ENCODE measurements around the gene EBPL. TPM values are rescaled to one million over a fixed set of nuclear protein-coding genes. Genes with fewer than 3 reads are reported as not detected.

Gene EBPL
- total RNA-seq, 2 experiments from 2014 or later, result 40.7 to 55.8 TPM

DNA sequence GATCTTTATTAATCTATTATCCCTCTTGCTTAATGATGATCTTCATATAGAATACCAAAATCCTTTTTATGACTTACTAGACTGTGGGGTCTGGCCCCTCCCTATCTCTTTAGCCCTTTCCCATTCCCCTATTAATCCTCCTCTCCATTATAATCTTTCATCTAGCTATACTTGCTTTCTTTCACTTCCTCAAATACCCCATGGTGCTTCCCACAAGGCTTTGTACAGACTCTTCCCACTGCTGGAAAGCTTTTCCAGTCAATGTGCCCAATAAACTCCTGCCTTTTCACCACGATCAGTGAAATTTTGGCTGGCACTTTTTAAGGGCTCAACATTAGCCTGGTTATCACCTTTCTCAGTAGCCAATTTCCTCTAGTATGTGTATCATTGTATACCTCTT lies 3.2 kb upstream of the EBPL start:
- CTCF ChIA-PET, result no interaction called here
- peaks cover 16% of the 10 kb centered on the region for H3K4me1 Mint-ChIP-seq
- no peaks in the 10 kb centered on the region for H3K9me3 Mint-ChIP-seq (ENCODE audit: low read depth)
- POLR2A ChIA-PET, result no interaction called here
- no peak for ATAC-seq
- DNase-seq, result no peak
- no peak overlapping the region for H3K27ac Mint-ChIP-seq
- no peaks in the 10 kb centered on the region for H3K27me3 Mint-ChIP-seq
- intact Hi-C loops (cut with DNase I, micrococcal nuclease), result loop anchor here (5.0 kb wide), 2 partner anchors 252 to 1758 kb away; partner anchors contain the start of genes CAB39L (in 1 of the 2), INTS6 (in 1 of the 2) and SETDB2 (in 1 of the 2)
- peaks cover 5% of the 10 kb centered on the region for H3K36me3 Mint-ChIP-seq (ENCODE audit: low read depth)
- no peak overlapping the region for H3K4me3 Mint-ChIP-seq

DNA sequence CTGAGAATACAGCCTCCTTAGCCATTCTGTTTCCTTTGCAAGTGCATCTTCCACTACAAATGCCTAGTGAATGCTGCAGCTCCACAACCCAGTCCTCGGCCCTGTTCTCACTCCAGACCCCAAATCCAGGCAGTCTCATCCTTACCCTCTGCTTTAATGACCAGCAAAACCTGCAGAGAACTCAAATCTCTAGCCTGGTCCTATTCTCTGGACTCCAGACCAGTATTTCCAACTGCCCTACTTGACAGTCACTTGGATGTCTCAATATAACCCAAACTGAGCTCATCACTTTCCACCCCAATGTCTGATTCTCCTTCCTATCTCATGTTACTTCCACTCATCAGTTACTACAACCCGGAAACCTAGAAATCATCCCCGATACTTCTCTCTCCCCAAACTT lies 2.6 kb upstream of the EBPL start:
- Mint-ChIP-seq H3K27me3 (no peaks in the 10 kb centered on the region), H3K9me3 (ENCODE audit: low read depth) (no peaks in the 10 kb centered on the region), H3K36me3 (ENCODE audit: low read depth) (peaks cover 6% of the 10 kb centered on the region), H3K4me1 (peaks cover 19% of the 10 kb centered on the region), H3K4me3 (no peak overlapping the region), H3K27ac (no peak overlapping the region)
- ChIA-PET POLR2A (no interaction called here), CTCF (no interaction called here)
- ATAC-seq, result no peak
- intact Hi-C loops (cut with DNase I, micrococcal nuclease), result loop anchor here (5.0 kb wide), 2 partner anchors 252 to 1758 kb away; partner anchors contain the start of genes CAB39L (in 1 of the 2), INTS6 (in 1 of the 2) and SETDB2 (in 1 of the 2)
- no peak for DNase-seq

DNA sequence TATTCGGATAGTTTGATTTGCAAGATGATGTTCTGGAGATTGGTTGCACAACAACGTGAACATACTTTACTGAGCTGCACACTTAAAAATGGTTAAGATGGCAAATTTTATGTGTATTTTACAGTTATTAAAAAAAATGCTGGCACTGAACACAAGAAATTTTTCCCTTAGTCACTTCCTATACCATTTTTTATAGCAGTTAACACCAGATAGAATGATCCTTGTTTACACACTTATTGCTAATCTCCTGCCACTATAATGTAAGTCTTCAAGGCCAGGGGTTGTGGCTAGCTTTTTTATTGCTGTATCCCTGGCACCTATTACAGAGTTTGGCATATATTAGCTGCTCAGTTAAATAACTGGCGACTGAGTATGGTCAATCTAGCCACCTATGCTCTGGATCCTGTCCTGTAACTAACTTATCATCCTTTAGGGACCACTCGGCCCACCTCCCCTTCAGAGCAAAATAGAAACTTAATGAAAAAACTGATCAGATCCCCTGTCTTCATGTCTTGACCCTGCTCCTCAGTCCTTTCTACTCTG lies 2.0 kb upstream of the EBPL start:
- CTCF ChIA-PET, result interaction anchor here (0.5 kb wide), 1 partner anchor 1245 kb away, joined by 3 read pairs; no protein-coding TSS in a partner anchor
- POLR2A ChIA-PET, result no interaction called here

DNA sequence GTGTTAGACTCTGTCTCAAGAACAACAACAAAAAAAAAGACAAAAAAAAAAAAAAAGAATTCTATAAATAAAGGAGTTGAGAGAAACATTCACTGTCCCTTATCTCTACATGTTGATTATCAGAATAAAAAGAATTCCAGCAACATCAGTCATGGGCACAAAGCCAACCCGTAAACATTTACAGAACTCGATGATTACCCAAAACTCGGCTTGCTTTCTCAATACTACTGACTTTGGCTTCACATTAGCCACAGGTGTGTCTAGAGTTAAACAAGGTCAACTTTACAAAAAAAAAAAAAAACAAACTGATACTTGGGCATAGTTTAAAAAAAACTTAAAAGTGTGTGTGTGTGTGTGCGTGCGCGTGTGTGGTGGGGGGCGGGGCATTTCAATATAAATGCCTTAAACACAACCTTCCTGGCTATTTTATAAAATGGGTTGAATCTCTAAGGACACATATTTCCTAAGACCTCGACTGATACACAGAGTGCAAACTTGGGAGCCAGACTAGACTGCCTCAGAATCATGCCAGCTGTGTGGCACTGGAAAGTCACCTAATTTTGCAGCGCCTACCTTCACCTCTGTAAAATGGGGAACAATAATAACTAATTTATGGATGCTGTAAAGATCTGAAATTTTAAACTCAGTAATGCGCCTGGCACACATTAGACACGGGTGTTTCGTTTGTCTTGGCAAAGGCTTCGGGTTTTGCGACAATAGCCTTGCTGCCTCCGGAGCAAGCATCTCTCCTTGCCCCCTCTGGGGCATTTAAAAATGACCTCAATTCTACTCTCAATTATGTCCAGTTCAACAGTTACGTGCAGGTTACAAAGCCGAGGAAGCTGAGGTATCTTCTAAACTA lies 922 bp downstream of the EBPL start:
- Mint-ChIP-seq H3K9me3 (ENCODE audit: low read depth) (no peaks in the 10 kb centered on the region), H3K4me1 (peaks cover 30% of the 10 kb centered on the region), H3K4me3 (peak overlapping the region; percentile 87), H3K27me3 (no peaks in the 10 kb centered on the region), H3K36me3 (ENCODE audit: low read depth) (peaks cover 25% of the 10 kb centered on the region), H3K27ac (peak overlapping the region; percentile 84)
- DNase-seq (no peak), ATAC-seq (peak; percentile 10)
- POLR2A ChIA-PET, result interaction anchor here (1.1 to 1.8 kb wide), 2 partner anchors 99 to 102 kb away, joined by 4 to 13 read pairs; partner anchors contain the start of gene KPNA3
- intact Hi-C loops (cut with DNase I, micrococcal nuclease), result loop anchor here (2.0 to 5.0 kb wide), 6 partner anchors 102 to 1762 kb away; partner anchors contain the start of genes CAB39L (in 2 of the 2), SETDB2 (in 2 of the 2), INTS6 (in 1 of the 2) and KPNA3 (in 1 of the 2)
- CTCF ChIA-PET, result interaction anchor here (1.7 kb wide), 1 partner anchor 103 kb away, joined by 8 read pairs; the partner anchor contains the start of gene KPNA3

More for the DNA sequence above, 2.0 kb upstream of the EBPL start:
- Mint-ChIP-seq H3K27me3 (no peaks in the 10 kb centered on the region), H3K36me3 (ENCODE audit: low read depth) (peaks cover 9% of the 10 kb centered on the region), H3K4me1 (peaks cover 21% of the 10 kb centered on the region), H3K27ac (no peak overlapping the region), H3K9me3 (ENCODE audit: low read depth) (no peaks in the 10 kb centered on the region), H3K4me3 (no peak overlapping the region)
- ATAC-seq (no peak), DNase-seq (no peak)
- intact Hi-C loops (cut with DNase I, micrococcal nuclease), result loop anchor here (5.0 kb wide), 2 partner anchors 251 to 1759 kb away; partner anchors contain the start of genes CAB39L (in 1 of the 2), INTS6 (in 1 of the 2) and SETDB2 (in 1 of the 2)

DNA sequence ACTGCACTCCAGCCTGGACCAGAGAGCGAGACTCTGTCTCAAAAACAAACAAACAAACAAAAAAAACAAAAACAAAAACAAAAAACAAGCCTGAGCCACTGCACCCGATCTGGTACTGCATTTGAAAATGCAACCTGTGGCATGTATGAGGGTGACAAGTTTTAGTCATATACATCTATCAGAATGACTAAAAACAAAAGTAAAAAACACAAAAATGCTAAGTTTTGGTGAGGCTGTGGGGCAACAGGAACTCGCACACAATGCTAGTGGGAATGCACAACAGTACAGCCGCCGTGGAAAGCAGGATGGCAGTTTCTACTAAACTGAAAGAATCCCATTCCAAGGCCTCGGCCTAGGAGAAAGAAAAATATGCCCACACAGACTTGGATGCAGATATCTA lies 7.8 kb downstream of the EBPL start:
- Mint-ChIP-seq H3K4me3 (no peak overlapping the region), H3K36me3 (ENCODE audit: low read depth) (peaks cover 27% of the 10 kb centered on the region), H3K27ac (no peak overlapping the region), H3K27me3 (no peaks in the 10 kb centered on the region), H3K9me3 (ENCODE audit: low read depth) (no peaks in the 10 kb centered on the region), H3K4me1 (peaks cover 24% of the 10 kb centered on the region)
- CTCF ChIA-PET, result interaction anchor here (0.6 kb wide), 1 partner anchor 210 kb away, joined by 3 read pairs; no protein-coding TSS in a partner anchor
- peak; percentile 96 for ATAC-seq
- DNase-seq, result peak; percentile 46
- intact Hi-C loops (cut with DNase I, micrococcal nuclease), result loop anchor here (1.0 to 10.0 kb wide), 3 partner anchors 8 to 1231 kb away; partner anchors contain the start of genes EBPL (in 2 of the 2) and KPNA3 (in 1 of the 2)
- POLR2A ChIA-PET, result no interaction called here

DNA sequence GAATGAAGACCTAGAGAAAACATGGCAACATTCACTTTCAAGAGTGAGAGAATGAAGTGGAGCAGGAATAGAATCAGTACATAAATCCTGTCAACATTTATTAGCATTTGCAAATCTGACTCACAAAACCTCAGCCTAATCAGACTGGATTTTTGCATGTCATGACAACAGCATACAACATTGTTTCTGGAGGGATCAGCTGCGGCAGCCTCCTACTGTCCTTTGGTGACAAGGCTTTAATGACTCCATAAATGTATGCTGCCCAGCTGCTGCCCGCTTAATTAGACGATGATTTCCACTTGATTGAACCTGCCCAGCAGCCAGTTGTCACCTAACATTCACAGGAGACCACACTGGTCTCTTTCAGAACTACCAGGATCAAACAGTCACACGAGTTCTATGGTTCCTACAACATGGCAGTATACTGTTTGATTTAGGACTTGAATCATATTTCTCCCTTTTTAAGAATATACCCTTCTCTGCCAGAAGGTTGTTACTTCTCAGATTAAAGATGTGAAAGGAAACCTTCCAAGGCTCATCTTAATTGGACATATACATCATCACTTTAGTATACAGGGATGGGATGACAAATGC lies 9.3 kb downstream of the EBPL start:
- peaks cover 17% of the 10 kb centered on the region for H3K4me1 Mint-ChIP-seq
- POLR2A ChIA-PET, result no interaction called here

DNA sequence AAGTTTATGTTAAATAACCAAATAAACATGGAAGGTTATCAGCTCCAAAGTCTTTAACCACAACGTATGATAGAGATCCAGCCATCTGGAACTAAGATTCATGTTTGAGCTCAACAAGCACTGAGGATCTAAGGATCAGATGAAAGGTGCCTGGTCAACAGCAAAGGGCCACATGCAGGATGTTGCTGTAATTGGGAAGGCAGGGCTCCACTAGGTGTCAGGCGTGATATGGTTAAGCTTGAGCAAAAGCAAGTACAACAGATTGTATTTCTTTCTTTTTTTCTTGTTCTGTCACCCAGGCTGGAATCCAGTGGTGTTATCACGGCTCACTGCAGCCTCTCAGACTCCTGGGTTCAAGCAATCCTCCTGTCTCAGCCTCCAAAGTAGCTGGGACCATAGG lies 12.0 kb downstream of the EBPL start:
- CTCF ChIA-PET, result interaction anchor here (0.7 to 0.9 kb wide), 2 partner anchors 9 to 510 kb away, joined by 3 read pairs; no protein-coding TSS in a partner anchor
- H3K27ac Mint-ChIP-seq, result no peak overlapping the region
- no peak overlapping the region for H3K4me3 Mint-ChIP-seq
- DNase-seq (peak; percentile 43), ATAC-seq (no peak)
- H3K36me3 Mint-ChIP-seq (ENCODE audit: low read depth), result peaks cover 27% of the 10 kb centered on the region
- intact Hi-C loops (cut with DNase I, micrococcal nuclease), result no loop called here
- H3K4me1 Mint-ChIP-seq, result peaks cover 16% of the 10 kb centered on the region
- POLR2A ChIA-PET, result no interaction called here
- H3K27me3 Mint-ChIP-seq, result no peaks in the 10 kb centered on the region
- H3K9me3 Mint-ChIP-seq (ENCODE audit: low read depth), result no peaks in the 10 kb centered on the region

More for the DNA sequence above, 9.3 kb downstream of the EBPL start:
- no peak for ATAC-seq
- CTCF ChIA-PET, result interaction anchor here (1.0 kb wide), 1 partner anchor 37 kb away, joined by 3 read pairs; no protein-coding TSS in a partner anchor
- Mint-ChIP-seq H3K4me3 (no peak overlapping the region), H3K27ac (no peak overlapping the region), H3K36me3 (ENCODE audit: low read depth) (peaks cover 25% of the 10 kb centered on the region), H3K27me3 (no peaks in the 10 kb centered on the region), H3K9me3 (ENCODE audit: low read depth) (no peaks in the 10 kb centered on the region)
- intact Hi-C loops (cut with DNase I, micrococcal nuclease), result loop anchor here in 1 of 2 experiments (2.0 to 10.0 kb wide), 2 partner anchors 111 to 1233 kb away; partner anchors contain the start of gene KPNA3
- no peak for DNase-seq

DNA sequence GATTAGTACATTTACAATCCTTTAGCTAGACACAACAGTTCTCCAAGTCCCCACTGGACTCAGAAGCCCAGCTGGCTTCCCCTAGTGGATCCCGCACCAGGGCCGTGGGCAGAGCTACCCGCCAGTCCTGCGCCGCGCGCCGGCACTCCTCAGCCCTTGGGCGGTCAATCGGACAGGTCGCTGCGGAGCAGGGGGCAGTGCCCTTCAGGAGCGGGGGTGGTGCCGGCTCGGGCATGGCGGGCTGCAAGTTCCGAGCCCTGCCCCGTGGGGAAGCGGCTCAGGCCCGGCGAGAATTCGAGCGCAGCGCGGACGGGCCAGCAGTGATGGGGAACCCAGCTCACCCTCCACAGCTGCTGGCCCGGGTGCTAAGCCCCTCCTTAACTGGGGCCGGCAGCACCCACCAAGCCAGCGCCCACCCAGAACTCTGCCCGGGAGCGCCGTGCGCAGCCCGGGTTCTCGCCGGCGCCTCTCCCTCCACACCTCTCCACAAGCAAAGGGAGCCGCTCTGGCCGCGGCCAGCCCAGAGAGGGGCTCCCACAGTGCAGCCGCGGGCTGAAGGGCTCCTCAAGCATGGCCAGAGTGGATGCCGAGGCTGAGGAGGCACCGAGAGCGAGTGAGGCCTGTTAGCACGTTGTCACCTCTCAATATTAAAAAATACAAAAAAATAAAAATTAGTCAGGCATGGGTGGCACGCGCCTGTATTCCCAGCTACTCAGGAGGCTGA lies 12.9 kb downstream of the EBPL start:
- ATAC-seq (no peak), DNase-seq (no peak)
- Mint-ChIP-seq H3K4me1 (peaks cover 8% of the 10 kb centered on the region), H3K9me3 (ENCODE audit: low read depth) (no peaks in the 10 kb centered on the region), H3K27ac (no peak overlapping the region), H3K4me3 (no peak overlapping the region), H3K36me3 (ENCODE audit: low read depth) (peaks cover 27% of the 10 kb centered on the region), H3K27me3 (no peaks in the 10 kb centered on the region)
- CTCF ChIA-PET, result interaction anchor here (0.5 to 0.9 kb wide), 2 partner anchors 8 to 13 kb away, joined by 3 read pairs; no protein-coding TSS in a partner anchor
- intact Hi-C loops (cut with DNase I, micrococcal nuclease), result no loop called here
- POLR2A ChIA-PET, result no interaction called here

DNA sequence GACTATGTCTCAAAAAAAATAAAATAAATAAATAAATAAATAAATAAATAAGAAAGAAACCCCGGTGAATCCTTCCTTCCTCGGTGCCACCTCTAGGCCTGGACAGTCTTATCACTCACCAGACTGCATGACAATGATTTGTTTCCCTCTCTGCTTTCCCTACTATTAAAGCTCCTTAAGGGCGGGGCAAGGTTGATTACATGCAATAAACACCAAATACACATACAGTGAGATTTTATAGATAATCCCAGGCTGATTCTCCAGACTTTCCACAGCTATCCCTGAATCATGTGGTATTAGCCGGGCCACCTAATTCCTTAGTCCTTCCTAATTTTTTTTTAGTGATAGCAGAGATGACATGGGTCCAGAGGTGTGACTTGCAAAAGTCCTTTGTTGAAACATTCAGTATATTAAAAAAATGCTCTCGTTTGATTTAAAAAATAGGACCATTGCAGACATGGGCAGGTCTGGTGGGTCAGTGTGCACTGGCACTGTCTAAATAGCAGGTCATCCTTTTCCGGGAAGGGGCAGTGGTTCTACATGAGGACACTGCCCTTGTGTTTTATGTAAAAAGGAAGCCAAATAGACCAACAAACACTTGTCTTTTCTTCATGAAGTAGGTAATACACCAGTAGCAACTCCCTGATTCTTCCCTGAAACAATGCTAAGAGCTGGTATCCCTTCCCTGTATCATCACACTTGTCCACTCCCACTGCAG lies 14.5 kb downstream of the EBPL start:
- H3K27ac Mint-ChIP-seq, result no peak overlapping the region
- H3K36me3 Mint-ChIP-seq (ENCODE audit: low read depth), result peaks cover 20% of the 10 kb centered on the region
- H3K4me1 Mint-ChIP-seq, result peaks cover 2% of the 10 kb centered on the region
- POLR2A ChIA-PET, result no interaction called here
- no peak for ATAC-seq
- H3K9me3 Mint-ChIP-seq (ENCODE audit: low read depth), result no peaks in the 10 kb centered on the region
- intact Hi-C loops (cut with DNase I, micrococcal nuclease), result no loop called here
- no peak for DNase-seq
- no peaks in the 10 kb centered on the region for H3K27me3 Mint-ChIP-seq
- H3K4me3 Mint-ChIP-seq, result no peak overlapping the region
- CTCF ChIA-PET, result interaction anchor here (0.6 kb wide), 1 partner anchor 116 kb away, joined by 3 read pairs; no protein-coding TSS in a partner anchor

DNA sequence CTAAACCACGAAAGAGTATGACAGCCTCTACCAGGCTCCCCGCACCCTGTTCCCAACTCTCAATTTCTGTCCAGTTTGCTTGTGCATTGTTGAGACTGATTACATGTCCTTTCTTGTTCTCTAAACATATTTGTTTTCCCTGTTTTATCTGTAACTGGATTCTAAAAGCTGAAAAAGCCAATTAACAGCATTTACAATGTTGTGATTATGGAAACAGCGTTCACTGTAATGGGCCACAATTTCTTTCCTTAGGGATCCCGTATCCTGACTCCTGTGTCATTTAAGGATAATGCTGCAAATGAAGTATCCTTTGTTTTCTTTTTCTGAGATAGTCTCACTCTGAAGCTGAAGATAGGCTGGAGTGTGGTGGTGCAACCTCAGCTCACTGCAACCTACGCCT lies 20.5 kb downstream of the EBPL start:
- Mint-ChIP-seq H3K36me3 (ENCODE audit: low read depth) (peaks cover 26% of the 10 kb centered on the region), H3K27ac (no peak overlapping the region), H3K9me3 (ENCODE audit: low read depth) (no peaks in the 10 kb centered on the region), H3K4me1 (peaks cover under 1% of the 10 kb centered on the region), H3K27me3 (no peaks in the 10 kb centered on the region), H3K4me3 (no peak overlapping the region)
- intact Hi-C loops (cut with DNase I, micrococcal nuclease), result loop anchor here in 1 of 2 experiments (5.0 kb wide), 1 partner anchor 176 kb away; no protein-coding TSS in a partner anchor
- DNase-seq (no peak), ATAC-seq (no peak)
- POLR2A ChIA-PET, result no interaction called here
- CTCF ChIA-PET, result interaction anchor here (0.8 to 1.0 kb wide), 3 partner anchors 8 to 122 kb away, joined by 3 read pairs; partner anchors contain the start of gene KPNA3

Measured in activated CD4-positive, alpha-beta T cell treated with anti-CD3 and anti-CD28 coated beads for 36 hours (primary cell).